ENCODE results near the gene GTF3C1. TPM values are rescaled to one million over a fixed set of nuclear protein-coding genes. Genes with fewer than 3 reads are reported as not detected.

Gene GTF3C1
- total RNA-seq, 1 donor, result 59.0 TPM

GRCh38 chr16:27528294-27528693 lies 21.4 kb downstream of the GTF3C1 start:
- Histone ChIP-seq H3K9me3 (ENCODE audit: low read depth, low read length) (peaks cover 5% of the 10 kb centered on the region), H3K27ac (ENCODE audit: low read depth, low read length) (no peak overlapping the region), H3K79me2 (ENCODE audit: insufficient read depth, low read length) (no peaks in the 10 kb centered on the region), H4K20me1 (ENCODE audit: insufficient read depth, low read length) (peaks cover 37% of the 10 kb centered on the region), H3K4me2 (ENCODE audit: insufficient read depth, low read length) (no peak overlapping the region), H3K27me3 (ENCODE audit: insufficient read depth, low read length) (no peaks in the 10 kb centered on the region), H2AFZ (ENCODE audit: low read length) (no peak overlapping the region), H3K4me1 (ENCODE audit: insufficient read depth, low read length) (peaks cover 13% of the 10 kb centered on the region), H3K4me3 (ENCODE audit: insufficient read depth, low read length) (no peak overlapping the region), H3K36me3 (ENCODE audit: insufficient read depth, low read length) (peaks cover 84% of the 10 kb centered on the region)
- no peak for TF ChIP-seq CTCF (IDR thresholded peaks at IDR 0.05; ENCODE audit: extremely low read depth, low read depth, low read length)
- DNase-seq (ENCODE audit: insufficient read length, low spot score, missing footprints), result no peak

DNA sequence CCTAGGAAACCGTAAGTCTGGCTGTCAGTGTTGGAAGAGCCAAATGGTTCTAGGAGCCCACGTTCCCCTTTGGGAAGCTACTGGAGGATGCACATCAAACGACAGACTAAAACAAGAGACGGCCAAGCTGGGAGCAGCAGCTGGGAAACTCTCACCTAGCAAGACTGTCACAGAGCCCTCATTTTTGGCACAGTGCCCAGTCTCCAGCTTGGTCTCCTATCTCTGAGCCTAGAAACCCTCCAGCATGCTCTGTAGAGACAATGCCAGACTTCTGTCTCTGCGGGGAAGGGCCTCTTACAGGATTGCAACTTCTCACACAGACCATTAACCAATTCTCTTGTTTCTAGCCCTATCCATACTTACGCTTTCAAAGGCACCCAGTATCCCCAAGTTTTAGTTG lies 23.5 kb downstream of the GTF3C1 start:
- no peak for TF ChIP-seq CTCF (IDR thresholded peaks at IDR 0.05; ENCODE audit: extremely low read depth, low read depth, low read length)
- H3K4me3 ChIP-seq (ENCODE audit: insufficient read depth, low read length), result no peak overlapping the region
- no peak overlapping the region for H2AFZ ChIP-seq (ENCODE audit: low read length)
- peaks cover 90% of the 10 kb centered on the region for H3K36me3 ChIP-seq (ENCODE audit: insufficient read depth, low read length)
- H3K4me2 ChIP-seq (ENCODE audit: insufficient read depth, low read length), result no peak overlapping the region
- no peak overlapping the region for H3K27ac ChIP-seq (ENCODE audit: low read depth, low read length)
- peaks cover 13% of the 10 kb centered on the region for H3K4me1 ChIP-seq (ENCODE audit: insufficient read depth, low read length)
- H3K27me3 ChIP-seq (ENCODE audit: insufficient read depth, low read length), result no peaks in the 10 kb centered on the region
- H4K20me1 ChIP-seq (ENCODE audit: insufficient read depth, low read length), result peaks cover 24% of the 10 kb centered on the region
- H3K79me2 ChIP-seq (ENCODE audit: insufficient read depth, low read length), result no peaks in the 10 kb centered on the region
- peaks cover 5% of the 10 kb centered on the region for H3K9me3 ChIP-seq (ENCODE audit: low read depth, low read length)
- no peak for DNase-seq (ENCODE audit: insufficient read length, low spot score, missing footprints)

GRCh38 chr16:27522173-27522707 lies 27.5 kb downstream of the GTF3C1 start:
- TF ChIP-seq CTCF (IDR thresholded peaks at IDR 0.05; ENCODE audit: extremely low read depth, low read depth, low read length), result no peak
- Histone ChIP-seq H3K4me2 (ENCODE audit: insufficient read depth, low read length) (no peak overlapping the region), H3K4me1 (ENCODE audit: insufficient read depth, low read length) (no peaks in the 10 kb centered on the region), H3K9me3 (ENCODE audit: low read depth, low read length) (peaks cover 5% of the 10 kb centered on the region), H3K4me3 (ENCODE audit: insufficient read depth, low read length) (no peak overlapping the region), H3K27me3 (ENCODE audit: insufficient read depth, low read length) (no peaks in the 10 kb centered on the region), H3K36me3 (ENCODE audit: insufficient read depth, low read length) (peaks cover 75% of the 10 kb centered on the region), H4K20me1 (ENCODE audit: insufficient read depth, low read length) (peaks cover 2% of the 10 kb centered on the region), H3K27ac (ENCODE audit: low read depth, low read length) (no peak overlapping the region), H3K79me2 (ENCODE audit: insufficient read depth, low read length) (no peaks in the 10 kb centered on the region), H2AFZ (ENCODE audit: low read length) (no peak overlapping the region)
- no peak for DNase-seq (ENCODE audit: insufficient read length, low spot score, missing footprints)

GRCh38 chr16:27520982-27521673 lies 28.6 kb downstream of the GTF3C1 start:
- no peaks in the 10 kb centered on the region for H3K4me1 ChIP-seq (ENCODE audit: insufficient read depth, low read length)
- H3K4me3 ChIP-seq (ENCODE audit: insufficient read depth, low read length), result no peak overlapping the region
- no peaks in the 10 kb centered on the region for H3K79me2 ChIP-seq (ENCODE audit: insufficient read depth, low read length)
- H4K20me1 ChIP-seq (ENCODE audit: insufficient read depth, low read length), result peaks cover 1% of the 10 kb centered on the region
- H3K9me3 ChIP-seq (ENCODE audit: low read depth, low read length), result peaks cover 5% of the 10 kb centered on the region
- no peaks in the 10 kb centered on the region for H3K27me3 ChIP-seq (ENCODE audit: insufficient read depth, low read length)
- no peak overlapping the region for H3K27ac ChIP-seq (ENCODE audit: low read depth, low read length)
- DNase-seq (ENCODE audit: insufficient read length, low spot score, missing footprints), result no peak
- no peak overlapping the region for H3K4me2 ChIP-seq (ENCODE audit: insufficient read depth, low read length)
- no peak for TF ChIP-seq CTCF (IDR thresholded peaks at IDR 0.05; ENCODE audit: extremely low read depth, low read depth, low read length)
- H2AFZ ChIP-seq (ENCODE audit: low read length), result no peak overlapping the region
- H3K36me3 ChIP-seq (ENCODE audit: insufficient read depth, low read length), result peaks cover 67% of the 10 kb centered on the region

All from osteoblast (primary cell).